ENCODE results near the gene CREB3L1. TPM values are rescaled to one million over a fixed set of nuclear protein-coding genes. Genes with fewer than 3 reads are reported as not detected.

Gene CREB3L1
- polyA plus RNA-seq, 3 donors: 11.7 to 18.9 (median 16.6) TPM

DNA sequence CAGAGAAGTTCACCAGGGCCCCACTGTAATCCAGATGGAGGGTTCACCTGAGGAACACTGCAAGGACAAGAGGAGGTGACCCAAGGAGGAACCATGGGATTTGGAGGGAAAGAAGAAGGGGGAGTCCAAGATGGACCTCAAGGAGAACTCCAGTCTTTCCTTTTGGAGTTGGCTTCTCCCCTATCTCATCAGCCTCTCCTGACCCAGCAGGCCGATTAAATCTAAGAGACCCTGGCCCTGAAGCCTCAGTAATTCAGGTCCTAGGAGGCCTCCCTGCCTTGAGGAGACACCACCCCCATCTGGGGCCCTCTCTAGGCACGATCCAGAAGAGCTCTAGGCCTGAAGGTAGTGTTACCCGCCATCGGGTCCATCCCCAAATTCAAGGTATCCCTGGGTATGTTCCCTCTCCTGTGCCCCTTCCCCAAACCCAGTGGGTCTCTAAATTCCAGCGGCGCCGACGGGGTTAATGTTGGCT, 54.7 kb downstream of the CREB3L1 start:
- no peak for DNase-seq (ENCODE audit: extremely low read depth in 1 of 11, low read depth in 9 of 11, low spot score in 4 of 11)

DNA sequence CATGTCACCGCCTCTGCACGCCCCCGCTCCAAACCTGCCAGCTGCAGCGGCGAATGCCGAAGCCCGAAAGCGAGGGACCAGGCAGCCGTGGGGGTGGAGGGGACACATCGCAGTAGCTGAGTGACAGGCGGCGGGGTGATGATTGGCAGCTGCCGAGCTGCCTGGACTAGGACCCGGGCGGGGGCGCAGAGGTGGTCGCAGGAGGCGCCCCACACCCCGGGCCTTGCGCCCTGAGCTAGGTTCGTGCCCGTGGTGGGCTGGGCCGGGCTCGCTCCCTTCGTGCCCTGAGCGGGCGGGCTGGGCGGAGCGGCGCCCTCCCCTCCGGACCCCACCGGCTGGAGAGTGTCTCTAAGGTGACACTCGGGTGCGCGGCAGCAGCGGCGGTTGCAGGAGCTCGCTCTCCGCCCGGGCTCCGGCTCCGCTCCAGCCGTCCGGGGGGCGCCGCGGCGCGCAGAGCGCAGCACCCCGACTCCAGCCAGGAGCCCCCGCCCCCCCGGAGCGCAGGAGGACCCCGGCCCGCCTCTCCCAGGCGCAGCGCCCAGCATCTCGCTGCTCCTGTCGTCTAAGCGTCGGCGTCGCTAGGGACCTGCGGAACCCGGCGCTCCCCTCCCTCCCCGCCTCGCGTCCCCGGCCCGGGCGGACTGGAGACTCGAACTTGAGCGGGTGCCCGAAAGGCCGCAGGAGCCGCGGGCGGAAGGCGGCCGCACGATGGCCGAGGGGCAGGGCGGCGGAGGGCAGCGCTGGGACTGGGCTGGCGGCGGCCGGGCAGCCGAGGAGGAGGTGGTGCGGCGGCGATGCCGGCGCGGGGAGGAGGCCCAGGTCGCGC, 55.3 kb downstream of the CREB3L1 start:
- DNase-seq (ENCODE audit: extremely low read depth in 1 of 11, low read depth in 9 of 11, low spot score in 4 of 11): no peak

DNA sequence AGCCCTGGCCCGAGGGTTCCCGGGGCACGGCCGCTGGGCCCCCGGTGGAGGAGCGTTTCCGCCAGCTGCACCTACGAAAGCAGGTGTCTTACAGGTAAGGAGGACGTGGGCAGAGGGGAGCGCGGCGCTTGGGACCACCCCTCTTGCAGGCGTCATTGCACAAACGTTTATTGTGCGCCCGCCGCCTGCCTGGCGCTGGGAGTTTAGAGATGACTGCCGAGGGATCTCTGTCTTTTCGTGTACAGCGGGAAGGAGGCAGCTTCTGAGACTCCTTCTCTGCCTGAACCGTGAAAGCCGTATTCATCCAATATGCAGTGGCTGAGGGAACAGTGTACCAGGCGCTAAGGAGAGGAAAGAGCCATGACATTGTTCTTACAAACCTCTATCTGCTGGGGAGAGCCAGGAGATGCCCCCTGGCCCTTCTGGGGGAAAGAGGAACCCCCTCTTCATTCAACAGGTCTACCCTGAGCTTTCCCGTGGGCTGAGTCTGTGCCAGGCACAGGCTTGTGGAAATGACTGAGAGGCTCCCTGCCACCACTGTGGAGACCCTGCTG, 56.0 kb downstream of the CREB3L1 start:
- no peak for DNase-seq (ENCODE audit: extremely low read depth in 1 of 11, low read depth in 9 of 11, low spot score in 4 of 11)

DNA sequence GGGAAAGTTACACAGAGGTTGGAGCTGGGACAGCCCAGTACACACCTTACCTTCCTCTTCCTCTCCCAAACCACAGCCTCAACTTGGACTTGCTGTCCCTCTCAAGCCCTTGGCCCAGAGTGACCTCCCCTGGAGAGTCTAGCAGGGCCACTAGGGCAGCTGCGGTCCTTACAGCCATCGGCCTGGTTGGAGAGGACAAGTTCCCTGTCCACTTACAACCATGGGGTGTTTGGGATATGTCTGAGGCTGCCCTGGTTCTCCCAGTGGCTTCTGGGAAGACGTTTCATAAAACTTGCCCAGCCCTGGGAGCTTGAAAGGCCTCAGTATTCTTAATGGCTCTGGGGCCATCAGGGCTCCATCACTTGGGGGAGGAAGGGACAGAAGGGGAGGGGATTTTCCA, 56.7 kb downstream of the CREB3L1 start:
- DNase-seq (ENCODE audit: extremely low read depth in 1 of 11, low read depth in 9 of 11, low spot score in 4 of 11): no peak

DNA sequence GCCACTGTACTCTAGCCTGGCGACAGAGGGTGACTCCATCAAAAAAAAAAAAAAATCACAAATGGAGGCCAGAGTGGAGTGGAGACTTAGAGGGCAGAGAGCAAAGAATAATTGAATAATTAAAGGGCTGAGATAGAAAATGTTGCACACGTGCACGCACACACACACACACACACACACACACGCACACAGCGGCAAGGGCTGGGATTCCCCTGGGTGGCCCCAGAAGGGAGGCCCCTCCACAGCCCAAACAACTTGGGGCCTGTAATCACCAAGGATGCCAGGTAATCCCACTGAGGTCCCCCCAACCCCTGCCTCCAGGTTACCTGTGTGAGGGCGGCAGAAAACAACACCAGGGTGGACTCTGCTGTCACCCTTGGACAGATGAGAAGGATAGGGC, 57.8 kb downstream of the CREB3L1 start:
- DNase-seq (ENCODE audit: extremely low read depth in 1 of 11, low read depth in 9 of 11, low spot score in 4 of 11): no peak

DNA sequence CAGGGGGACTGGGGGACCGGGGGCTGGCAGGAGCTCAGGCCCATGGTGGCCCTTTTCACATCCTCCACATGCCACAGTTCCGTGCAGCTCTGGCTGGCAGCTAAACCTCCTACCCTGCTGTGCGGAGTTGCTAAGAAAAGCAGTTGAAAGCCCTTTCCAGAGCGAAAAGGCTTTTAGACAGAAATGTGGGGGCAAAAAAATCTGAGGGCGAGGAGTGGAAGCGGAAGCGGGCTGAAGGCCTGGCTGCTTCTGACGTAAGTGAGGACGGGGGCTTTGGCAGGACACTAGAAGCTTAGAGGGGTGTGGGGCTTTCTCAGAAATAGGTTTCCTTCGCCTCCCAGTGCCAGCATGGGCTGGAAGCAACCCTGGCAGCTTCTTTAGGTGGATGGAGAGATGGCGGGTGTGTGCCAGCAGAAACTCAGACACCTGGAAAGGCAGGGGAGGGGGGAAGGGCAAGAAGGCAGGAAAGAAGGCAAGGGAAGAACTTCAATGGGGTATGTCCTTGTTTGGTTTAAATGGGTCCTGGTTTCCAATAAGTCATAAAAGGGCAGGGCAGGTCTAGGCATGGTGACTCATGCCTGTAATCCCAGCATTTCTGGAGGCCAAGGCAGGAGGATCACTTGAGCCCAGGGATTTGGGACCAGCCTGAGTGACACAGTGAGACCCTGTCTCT, 58.6 kb downstream of the CREB3L1 start:
- no peak for DNase-seq (ENCODE audit: extremely low read depth in 1 of 11, low read depth in 9 of 11, low spot score in 4 of 11)

DNA sequence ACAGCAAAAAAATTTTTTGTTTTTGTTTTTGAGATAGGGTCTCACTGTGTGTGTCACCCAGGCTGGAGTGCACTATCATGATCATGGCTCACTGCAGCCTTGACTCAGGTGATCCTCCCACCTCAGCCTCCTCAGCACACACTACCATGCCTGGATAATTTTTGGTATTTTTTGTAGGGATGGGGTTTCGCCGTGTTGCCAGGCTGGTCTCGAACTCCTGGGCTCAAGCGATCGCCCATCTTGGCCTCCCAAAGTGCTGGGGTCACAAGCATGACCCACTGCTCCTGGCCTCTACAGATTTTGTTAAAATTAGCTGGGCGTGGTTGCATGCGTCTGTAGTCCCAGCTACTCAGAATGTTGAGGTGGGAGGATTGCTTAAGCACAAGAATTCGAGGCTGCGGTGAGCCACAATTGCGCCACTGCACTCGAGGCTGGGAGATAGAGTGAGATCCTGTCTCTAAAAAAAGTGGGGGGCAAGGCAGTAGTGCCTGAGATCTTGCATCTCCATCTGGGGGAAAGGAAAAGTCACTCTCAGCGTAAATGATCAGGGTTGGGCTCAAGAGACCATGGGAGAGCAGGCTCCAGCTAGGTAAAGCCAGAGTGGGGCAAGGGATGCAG, 59.2 kb downstream of the CREB3L1 start:
- no peak for DNase-seq (ENCODE audit: extremely low read depth in 1 of 11, low read depth in 9 of 11, low spot score in 4 of 11)

DNA sequence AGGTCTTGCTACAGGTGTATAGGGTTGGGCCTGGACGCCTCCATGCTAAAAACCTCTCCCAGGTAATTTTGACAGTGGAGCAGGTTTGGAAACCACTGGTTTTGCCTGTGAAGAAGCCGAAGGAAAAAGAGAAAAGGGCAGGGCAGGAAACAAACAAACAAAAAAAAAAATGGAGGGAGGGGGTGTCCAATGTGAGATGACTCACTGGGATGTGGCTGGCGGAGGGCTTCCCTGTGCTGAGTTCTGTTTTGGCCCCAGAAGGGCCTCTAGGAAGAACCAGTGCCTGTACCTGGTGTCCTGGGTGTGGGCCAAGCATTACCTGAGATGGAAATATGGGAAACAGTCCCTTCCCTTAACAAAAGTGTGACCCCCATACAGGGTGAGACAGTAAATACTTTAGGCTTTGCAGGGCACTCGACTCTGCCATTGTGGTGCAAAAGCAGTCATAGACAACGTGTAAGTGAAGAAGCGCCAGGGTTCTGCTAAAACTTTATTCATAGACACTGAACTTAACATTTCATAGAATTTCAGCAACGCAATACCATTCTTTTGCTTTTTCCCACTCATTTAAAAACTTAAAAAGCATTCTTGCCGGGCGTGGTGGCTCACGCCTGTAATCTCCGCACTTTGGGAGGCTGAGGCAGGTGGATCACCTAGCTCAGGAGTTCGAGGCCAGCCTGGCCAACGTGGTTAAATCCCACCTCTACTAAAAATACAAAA, 60.3 kb downstream of the CREB3L1 start:
- no peak for DNase-seq (ENCODE audit: extremely low read depth in 1 of 11, low read depth in 9 of 11, low spot score in 4 of 11)

DNA sequence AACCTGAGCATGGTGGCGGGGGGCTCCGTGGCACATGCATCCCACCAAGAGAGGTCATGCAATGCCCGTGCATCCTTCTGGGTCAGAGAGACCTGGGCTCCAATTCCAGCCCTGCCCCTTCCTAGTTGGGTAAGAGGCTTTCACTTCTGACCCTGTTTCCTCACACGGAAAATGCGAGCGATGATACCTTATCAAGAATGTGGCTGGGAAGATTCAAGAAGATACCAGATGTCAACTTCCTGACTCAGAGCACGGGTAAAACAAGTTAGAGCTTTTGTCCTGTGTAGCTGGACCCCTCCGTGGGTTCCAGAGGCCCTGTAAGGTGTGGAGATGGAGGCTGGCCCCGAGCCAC, 61.1 kb downstream of the CREB3L1 start:
- DNase-seq (ENCODE audit: extremely low read depth in 1 of 11, low read depth in 9 of 11, low spot score in 4 of 11): no peak

DNA sequence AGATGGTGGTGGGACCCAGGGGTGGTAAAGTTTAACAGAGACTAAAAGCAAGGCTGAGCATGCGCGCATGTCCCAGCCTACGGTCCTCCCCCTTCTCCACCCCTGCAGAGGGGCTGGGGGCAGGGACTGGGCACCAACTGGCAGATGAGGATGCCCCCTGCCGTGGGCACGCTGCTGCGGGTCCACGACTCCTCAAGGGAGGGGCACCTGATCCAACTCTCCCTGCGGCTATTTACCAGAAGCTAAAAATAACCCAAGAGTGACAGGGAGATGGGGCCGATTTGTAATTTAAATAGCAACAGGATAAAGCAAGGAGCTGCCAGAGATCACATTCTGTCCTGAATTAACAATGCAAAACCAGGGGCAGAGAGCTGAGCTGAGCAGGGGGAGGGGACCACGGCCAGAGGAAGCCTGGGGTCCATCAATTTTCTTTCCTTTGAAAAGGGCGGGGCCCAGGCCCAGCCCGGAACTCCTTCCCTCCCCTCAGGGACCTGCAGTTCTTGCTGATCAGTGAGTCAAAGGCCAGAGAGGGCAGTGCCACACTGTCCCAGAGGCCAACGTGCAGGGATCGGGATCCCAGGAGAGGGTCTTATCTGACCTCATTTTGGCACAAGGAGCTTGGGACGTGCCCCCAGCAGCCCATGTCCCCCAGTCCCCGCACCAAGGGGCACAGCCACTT, 61.7 kb downstream of the CREB3L1 start:
- peak in 2 of 11 donors; percentile 58 to 66 for DNase-seq (ENCODE audit: extremely low read depth in 1 of 11, low read depth in 9 of 11, low spot score in 4 of 11)

DNA sequence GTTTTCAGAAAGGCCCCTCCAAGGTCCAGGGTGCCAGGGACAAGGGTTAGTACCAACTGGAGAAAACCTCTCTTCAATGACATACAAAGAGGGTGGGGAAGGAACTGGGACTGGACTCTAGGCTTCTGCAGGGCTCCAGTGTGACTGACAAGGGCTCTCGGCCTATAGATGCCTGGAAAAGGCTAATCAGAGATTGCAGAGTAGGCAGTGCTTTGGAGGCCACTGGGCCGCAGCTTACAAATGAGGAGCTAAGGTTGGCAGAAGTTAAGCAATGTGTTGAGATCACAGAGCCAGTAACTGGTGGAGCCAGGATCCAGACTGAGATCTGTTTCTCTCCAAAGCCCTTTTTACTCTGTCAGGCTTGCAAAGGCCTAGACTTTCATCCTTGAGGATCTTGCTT, 62.4 kb downstream of the CREB3L1 start:
- DNase-seq (ENCODE audit: extremely low read depth in 1 of 11, low read depth in 9 of 11, low spot score in 4 of 11): no peak

DNA sequence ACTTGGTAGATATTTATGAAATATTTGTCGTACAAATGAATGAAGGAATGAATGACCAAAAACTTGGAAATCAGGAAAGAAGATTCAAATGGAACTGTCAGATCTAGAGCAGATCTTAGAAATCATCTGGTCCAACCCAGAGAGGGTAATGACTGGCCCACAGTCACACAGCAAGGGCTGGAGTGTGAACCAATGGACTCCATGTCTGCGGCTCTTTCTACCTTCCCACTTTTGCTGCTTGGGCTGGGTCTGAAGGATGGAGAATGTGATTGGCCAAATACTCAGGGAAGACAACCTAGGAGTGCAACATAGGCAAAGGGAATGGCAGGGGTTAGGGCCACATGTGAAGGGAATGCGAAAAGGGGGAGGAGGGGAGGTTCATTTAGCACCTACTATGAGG, 64.0 kb downstream of the CREB3L1 start:
- no peak for DNase-seq (ENCODE audit: extremely low read depth in 1 of 11, low read depth in 9 of 11, low spot score in 4 of 11)

DNA sequence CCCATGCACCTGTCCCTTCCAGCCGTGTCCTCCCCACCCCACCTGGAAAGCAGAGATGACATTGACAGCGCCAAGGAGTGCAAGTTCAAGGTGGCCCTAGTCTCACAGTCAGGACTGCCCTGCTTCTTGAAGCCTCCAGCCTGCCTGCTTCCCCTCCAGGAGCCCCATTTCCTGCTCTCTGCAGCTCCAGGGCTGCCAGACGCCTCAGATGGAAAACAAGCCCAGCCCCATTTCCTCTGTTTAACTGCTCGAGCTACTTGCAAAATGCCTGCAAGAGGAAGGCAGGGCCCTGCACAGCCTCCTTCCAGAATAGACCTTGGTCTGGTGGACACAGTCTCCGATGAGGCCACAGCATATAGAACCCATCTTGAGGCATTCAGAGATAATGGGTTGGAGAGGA, 64.8 kb downstream of the CREB3L1 start:
- DNase-seq (ENCODE audit: extremely low read depth in 1 of 11, low read depth in 9 of 11, low spot score in 4 of 11): no peak

DNA sequence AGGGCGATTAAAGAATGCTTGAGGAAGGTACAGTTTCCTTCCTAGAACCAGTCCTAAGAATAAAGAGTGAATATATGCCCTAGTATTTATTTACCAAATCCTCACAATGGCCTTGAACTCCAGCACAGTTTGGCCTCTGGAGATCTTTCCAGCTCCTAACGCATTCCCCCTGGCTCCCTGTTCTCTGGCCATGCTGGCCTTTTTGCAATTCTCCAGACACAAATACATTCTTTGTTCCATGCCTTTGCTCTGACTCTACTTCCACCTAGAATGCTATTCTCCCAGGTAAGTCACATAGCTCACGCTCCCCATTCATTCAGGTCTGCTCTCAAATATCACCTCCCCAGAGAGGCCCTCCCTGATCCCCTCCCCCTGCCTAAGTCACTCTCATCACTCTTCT, 66.1 kb downstream of the CREB3L1 start:
- DNase-seq (ENCODE audit: extremely low read depth in 1 of 11, low read depth in 9 of 11, low spot score in 4 of 11): no peak

DNA sequence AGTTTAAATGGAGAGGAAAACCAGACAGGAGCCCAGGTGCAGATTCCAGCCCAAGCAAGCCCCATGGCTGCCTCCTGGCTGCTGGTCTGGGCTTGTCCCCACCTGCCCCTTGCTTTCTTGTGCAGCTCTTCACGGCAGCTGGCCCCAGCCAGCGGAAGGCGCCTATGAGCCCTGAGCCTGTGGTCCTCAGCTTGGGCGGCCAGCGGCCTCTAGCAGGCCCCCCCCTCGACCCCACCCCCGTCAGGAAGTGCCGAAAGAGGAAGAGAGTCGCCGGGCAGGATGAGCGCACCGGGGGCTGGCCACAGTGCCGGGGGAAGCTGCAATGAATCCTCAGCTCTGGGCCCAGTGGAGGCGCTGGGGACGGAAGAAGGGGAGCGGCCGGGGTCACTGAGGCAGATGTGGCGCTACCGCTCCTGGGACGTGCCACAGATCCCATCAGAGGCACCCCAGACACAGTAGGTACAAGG, 67.7 kb downstream of the CREB3L1 start:
- no peak for DNase-seq (ENCODE audit: extremely low read depth in 1 of 11, low read depth in 9 of 11, low spot score in 4 of 11)

DNA sequence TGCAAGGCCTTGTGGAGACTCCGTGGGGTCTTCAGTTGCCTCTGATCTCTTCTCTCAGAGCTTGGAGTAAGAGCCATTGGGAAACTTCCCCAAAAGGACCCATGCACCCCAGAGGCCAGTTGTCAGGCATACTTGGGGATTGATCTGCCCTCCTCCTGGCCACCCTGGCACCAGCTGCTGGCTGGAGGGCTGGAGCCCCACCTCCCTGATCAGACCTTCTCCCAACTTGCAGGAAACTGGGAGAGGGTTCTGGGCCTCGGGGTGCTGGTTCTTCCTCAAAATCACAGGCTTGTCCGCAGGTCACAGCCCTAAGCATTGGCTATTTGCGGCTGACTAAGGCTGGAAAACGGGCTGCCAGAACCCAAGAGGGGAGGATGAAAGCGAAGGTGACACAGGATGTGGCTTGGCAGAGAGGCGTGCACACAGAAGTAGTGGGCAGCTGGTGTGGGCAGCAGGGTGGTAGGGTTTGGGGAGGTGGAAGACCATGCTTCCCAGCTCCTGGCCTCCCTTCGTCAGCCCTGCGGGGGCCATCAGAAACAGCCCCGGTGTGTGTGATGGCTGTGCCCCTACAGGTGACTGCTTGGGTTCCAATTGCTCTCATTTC, 68.5 kb downstream of the CREB3L1 start:
- DNase-seq (ENCODE audit: extremely low read depth in 1 of 11, low read depth in 9 of 11, low spot score in 4 of 11): no peak

DNA sequence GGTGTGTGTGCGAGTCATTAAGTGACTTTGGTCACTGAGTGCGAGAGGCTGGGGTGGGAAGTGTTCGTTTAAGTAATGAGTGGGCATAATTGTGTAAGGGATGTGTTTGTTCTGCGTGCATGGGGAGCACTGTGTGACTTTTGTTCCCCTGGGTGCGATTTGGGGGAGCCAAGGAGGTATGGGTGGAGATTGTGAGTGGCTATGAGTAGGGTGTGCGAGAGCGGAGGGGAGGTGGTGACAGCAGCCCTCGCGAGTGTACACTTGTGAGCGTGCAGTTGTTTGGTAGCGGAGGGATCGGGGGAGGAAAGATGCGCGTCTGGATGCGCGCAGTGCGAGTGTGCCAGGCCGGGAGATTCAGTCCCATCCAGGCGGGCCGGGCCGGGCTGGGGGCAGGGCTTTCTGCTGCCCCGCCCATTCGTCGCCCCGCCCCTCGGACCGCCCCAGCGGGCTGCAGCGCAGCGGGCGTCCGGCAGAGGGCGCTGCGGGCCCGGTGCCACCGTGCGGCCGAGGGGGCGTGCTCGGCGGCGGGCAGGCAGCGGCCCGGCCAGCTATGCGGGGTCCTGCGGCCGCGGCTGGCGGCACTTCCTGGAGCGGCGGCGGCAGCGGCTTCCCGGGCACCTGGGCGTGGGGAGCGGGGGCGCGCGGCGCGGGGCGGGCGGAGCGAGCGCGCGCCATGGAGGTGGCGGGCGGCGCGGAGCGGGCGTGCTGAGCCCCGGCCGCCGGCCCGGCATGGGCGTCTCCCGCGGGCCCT, 69.6 kb downstream of the CREB3L1 start, which contains the start of gene DGKZ:
DGKZ (plus strand) TSS at position 578 of the 751 bp plus-strand sequence. CDS start 197 bp downstream, outside the sequence.
- peak in 7 of 11 donors; percentile 54 to 83 (median 78) for DNase-seq (ENCODE audit: extremely low read depth in 1 of 11, low read depth in 9 of 11, low spot score in 4 of 11)
